Duodenal mucosa (tissue), 2 donors: ENCODE results near the gene ADCY3.

Experiments used
- H3K27ac ChIP-seq: one replicate; pipeline ENCODE4 v1.7.0; 2013; ENCODE audit warnings: low read depth, low read length
- H3K27me3 ChIP-seq, 2 donors: one replicate each; pipeline ENCODE4 v1.7.0; 2013; ENCODE audit warnings: low read length in 2 of 2, control low read depth in 1 of 2; ENCODE audit not compliant: insufficient read depth in 2 of 2, control insufficient read depth in 1 of 2
- H3K36me3 ChIP-seq, 2 donors: one replicate each; pipeline ENCODE4 v1.7.0; 2013; ENCODE audit warnings: low read length in 2 of 2, control low read depth in 1 of 2; ENCODE audit not compliant: insufficient read depth in 2 of 2, control insufficient read depth in 1 of 2
- H3K4me1 ChIP-seq, 2 donors: one replicate each; pipeline ENCODE4 v1.7.0; 2013; ENCODE audit warnings: low read length in 2 of 2, control low read depth in 1 of 2; ENCODE audit not compliant: insufficient read depth in 2 of 2, control insufficient read depth in 1 of 2
- H3K4me3 ChIP-seq, 2 donors: one replicate each; pipeline ENCODE4 v1.7.0; 2013; ENCODE audit warnings: low read length in 2 of 2, low read depth in 1 of 2
- H3K9ac ChIP-seq, 2 donors: one replicate each; pipeline ENCODE4 v1.7.0; 2013; ENCODE audit warnings: low read length in 2 of 2, low read depth in 1 of 2
- H3K9me3 ChIP-seq, 2 donors: one replicate each; pipeline ENCODE4 v1.7.0; 2013; ENCODE audit warnings: low read length in 2 of 2, control low read depth in 1 of 2; ENCODE audit not compliant: control insufficient read depth in 1 of 2

ADCY3 gene

DNA sequence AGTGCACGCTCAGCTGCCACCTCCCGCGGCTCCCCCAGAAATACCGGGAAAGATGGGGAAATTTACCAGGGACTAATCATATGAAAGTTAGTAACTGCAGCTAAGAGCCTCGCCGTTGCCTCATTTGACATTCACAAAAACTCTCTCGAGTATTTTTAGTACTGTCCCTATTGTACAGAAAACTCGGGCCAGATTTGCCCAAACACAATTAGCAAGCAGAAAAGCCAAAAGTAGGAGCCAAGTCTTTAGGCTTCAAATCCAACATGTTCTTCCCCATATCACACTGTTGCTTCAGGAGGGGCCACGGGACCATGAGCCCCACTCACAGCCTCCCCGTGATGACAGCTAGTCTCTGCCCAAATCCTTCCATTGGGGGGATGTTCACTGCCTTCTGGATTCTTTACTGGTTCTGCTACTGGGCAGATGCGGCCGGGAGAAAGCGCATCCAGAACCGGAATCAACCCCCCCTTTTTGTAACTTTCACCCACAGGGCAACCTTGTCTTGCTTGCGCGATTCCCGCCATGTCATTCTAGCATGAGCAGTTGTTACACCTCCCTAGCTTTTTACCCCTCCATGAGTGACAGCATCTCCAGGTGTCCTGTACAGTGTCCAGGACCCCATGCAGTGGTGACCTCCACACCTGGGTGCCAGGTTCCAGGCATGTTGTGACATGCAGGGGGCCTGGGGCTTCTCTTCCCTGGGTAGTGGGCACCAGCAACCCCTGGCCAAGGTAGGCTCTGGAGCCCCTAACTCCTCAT, 91.6 kb downstream of the ADCY3 start:
- peaks cover 2 to 6% of the 10 kb centered on the region in 2 donors for H3K36me3 ChIP-seq
- no peaks in the 10 kb centered on the region for H3K27me3 ChIP-seq
- no peaks in the 10 kb centered on the region for H3K9me3 ChIP-seq
- H3K4me1 ChIP-seq, result peaks cover 0 to 17% of the 10 kb centered on the region in 2 donors
- H3K27ac ChIP-seq, result no peak overlapping the region
- no peak overlapping the region for H3K9ac ChIP-seq
- no peak overlapping the region for H3K4me3 ChIP-seq

GRCh38 chr2:24827321-24828237, 92.5 kb downstream of the ADCY3 start:
- Histone ChIP-seq H3K4me3 (no peak overlapping the region), H3K27ac (no peak overlapping the region), H3K9ac (no peak overlapping the region), H3K27me3 (no peaks in the 10 kb centered on the region), H3K36me3 (peaks cover 2 to 12% of the 10 kb centered on the region in 2 donors), H3K9me3 (no peaks in the 10 kb centered on the region), H3K4me1 (peaks cover 0 to 16% of the 10 kb centered on the region in 2 donors)

- Histone ChIP-seq H3K9ac (no peak overlapping the region), H3K27me3 (no peaks in the 10 kb centered on the region), H3K4me3 (no peak overlapping the region), H3K27ac (no peak overlapping the region), H3K9me3 (no peaks in the 10 kb centered on the region), H3K4me1 (peaks cover 0 to 10% of the 10 kb centered on the region in 2 donors), H3K36me3 (peaks cover 2 to 20% of the 10 kb centered on the region in 2 donors)
Observed at GRCh38 chr2:24826773-24827145, 93.3 kb downstream of the ADCY3 start.

DNA sequence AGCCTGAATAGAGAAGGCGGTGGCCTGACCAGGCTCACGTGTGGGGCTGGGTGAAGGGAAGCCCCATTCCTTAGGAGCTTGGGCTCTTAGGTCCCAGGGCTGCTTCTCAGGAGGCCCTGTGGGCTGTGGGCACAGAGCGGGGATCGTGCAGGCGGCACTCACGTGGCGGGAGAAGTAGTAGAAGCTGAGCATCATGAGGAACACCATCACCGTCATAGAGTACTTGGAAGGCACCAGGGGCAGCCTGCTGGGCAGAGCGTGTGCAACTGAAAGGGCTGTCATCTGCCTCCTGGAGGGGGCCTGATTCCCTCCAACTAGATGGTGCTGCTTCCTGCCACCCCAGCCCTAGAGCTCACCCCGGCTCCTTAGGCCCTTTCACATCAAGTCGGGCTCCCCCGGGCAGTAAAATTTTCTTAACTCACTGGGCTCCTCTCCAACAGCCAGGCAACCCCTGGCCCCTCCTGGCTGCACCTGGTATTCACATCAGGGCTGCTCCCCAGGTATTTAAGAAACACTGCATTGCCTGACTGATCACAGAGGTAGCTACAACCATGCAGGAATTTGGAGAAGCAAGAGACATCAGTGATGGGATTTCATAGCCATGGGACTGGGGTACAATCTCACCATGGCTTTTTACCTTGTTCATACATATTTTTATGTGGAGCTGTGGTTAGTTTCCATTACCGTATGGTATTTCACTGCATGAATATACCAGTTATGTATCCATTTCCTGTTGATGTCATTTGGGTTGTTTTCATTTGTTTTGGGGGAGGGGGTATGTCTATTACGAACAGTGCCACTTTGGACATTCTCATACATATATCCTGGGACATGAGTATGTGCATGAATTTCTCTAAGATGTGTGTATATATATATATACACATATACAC, 93.9 kb downstream of the ADCY3 start:
- no peak overlapping the region for H3K9ac ChIP-seq
- H3K36me3 ChIP-seq, result peaks cover 1 to 26% of the 10 kb centered on the region in 2 donors
- H3K9me3 ChIP-seq, result no peaks in the 10 kb centered on the region

GRCh38 chr2:24824966-24825882, 94.8 kb downstream of the ADCY3 start:
- no peak overlapping the region for H3K9ac ChIP-seq
- H3K4me1 ChIP-seq, result peaks cover 0 to 10% of the 10 kb centered on the region in 2 donors
- no peak overlapping the region for H3K27ac ChIP-seq
- no peaks in the 10 kb centered on the region for H3K9me3 ChIP-seq
- no peaks in the 10 kb centered on the region for H3K27me3 ChIP-seq
- H3K4me3 ChIP-seq, result no peak overlapping the region
- H3K36me3 ChIP-seq, result peaks cover 4 to 35% of the 10 kb centered on the region in 2 donors

More for the DNA sequence above, 93.9 kb downstream of the ADCY3 start:
- Histone ChIP-seq H3K27me3 (no peaks in the 10 kb centered on the region), H3K27ac (no peak overlapping the region), H3K4me3 (no peak overlapping the region), H3K4me1 (peaks cover 0 to 10% of the 10 kb centered on the region in 2 donors)

GRCh38 chr2:24824071-24824588, 95.9 kb downstream of the ADCY3 start:
- peaks cover 4 to 41% of the 10 kb centered on the region in 2 donors for H3K36me3 ChIP-seq
- no peaks in the 10 kb centered on the region for H3K9me3 ChIP-seq
- no peak overlapping the region for H3K9ac ChIP-seq
- H3K4me1 ChIP-seq, result peaks cover 0 to 10% of the 10 kb centered on the region in 2 donors
- no peak overlapping the region for H3K4me3 ChIP-seq
- no peaks in the 10 kb centered on the region for H3K27me3 ChIP-seq
- no peak overlapping the region for H3K27ac ChIP-seq

- Histone ChIP-seq H3K9ac (no peak overlapping the region), H3K9me3 (no peaks in the 10 kb centered on the region), H3K4me3 (no peak overlapping the region), H3K27ac (no peak overlapping the region), H3K4me1 (peaks cover 0 to 6% of the 10 kb centered on the region in 2 donors), H3K27me3 (no peaks in the 10 kb centered on the region), H3K36me3 (peaks cover 9 to 53% of the 10 kb centered on the region in 2 donors)
Observed at GRCh38 chr2:24822049-24822706, 97.9 kb downstream of the ADCY3 start.

GRCh38 chr2:24821433-24821891, 98.6 kb downstream of the ADCY3 start:
- no peak overlapping the region for H3K27ac ChIP-seq
- H3K27me3 ChIP-seq, result no peaks in the 10 kb centered on the region
- no peak overlapping the region for H3K9ac ChIP-seq
- no peak overlapping the region for H3K4me3 ChIP-seq
- H3K4me1 ChIP-seq, result no peaks in the 10 kb centered on the region
- peaks cover 14 to 60% of the 10 kb centered on the region in 2 donors for H3K36me3 ChIP-seq
- no peaks in the 10 kb centered on the region for H3K9me3 ChIP-seq
